Astrocyte of the cerebellum (primary cell): ENCODE results near the gene SYNE2.
A peak's percentile ranks its signal among the peaks of the same experiment; 100 is the strongest.

ENCODE experiments used
- DNase-seq: peaks from one replicate; pipeline ENCODE4 v3.0.0-alpha.2; 2011; ENCODE audit warnings: low read depth
- H3K4me3 ChIP-seq: 2 replicates; pipeline ENCODE4 v1.5.1; 2011; ENCODE audit warnings: mild to moderate bottlenecking, low read depth, low read length, moderate library complexity
- in situ Hi-C: cut with HindIII; loops from 2 replicates; pipeline ENCODE4 v1.10.0; 2017; ENCODE audit warnings: low sequenced_read_pairs
- TF ChIP-seq, protein P1 (sequence below): IDR thresholded peaks from 2 replicates; pipeline ENCODE4 v1.5.1; 2012; ENCODE audit warnings: low read length, low read depth, moderate library complexity, mild to moderate bottlenecking; ENCODE audit errors: missing control alignments

SYNE2 gene

DNA sequence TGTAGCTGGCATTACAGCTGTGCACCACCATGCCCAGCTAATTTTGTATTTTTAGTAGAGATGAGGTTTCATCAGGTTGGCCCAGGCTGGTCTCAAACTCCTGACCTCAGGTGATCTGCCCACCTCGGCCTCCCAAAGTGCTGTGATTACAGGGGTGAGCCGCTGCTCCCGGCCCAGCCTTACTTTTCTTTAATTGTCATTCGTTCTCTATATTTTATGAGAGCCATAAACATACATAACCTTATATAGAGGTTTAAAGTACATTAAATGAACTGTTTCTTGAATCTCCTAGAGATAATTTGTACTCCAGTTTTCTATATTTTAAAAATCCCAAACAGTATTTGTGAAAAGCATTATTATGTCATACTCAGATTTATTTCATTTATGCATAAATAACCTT lies 98.6 kb downstream of the SYNE2 start:
- TF ChIP-seq, protein P1, sequence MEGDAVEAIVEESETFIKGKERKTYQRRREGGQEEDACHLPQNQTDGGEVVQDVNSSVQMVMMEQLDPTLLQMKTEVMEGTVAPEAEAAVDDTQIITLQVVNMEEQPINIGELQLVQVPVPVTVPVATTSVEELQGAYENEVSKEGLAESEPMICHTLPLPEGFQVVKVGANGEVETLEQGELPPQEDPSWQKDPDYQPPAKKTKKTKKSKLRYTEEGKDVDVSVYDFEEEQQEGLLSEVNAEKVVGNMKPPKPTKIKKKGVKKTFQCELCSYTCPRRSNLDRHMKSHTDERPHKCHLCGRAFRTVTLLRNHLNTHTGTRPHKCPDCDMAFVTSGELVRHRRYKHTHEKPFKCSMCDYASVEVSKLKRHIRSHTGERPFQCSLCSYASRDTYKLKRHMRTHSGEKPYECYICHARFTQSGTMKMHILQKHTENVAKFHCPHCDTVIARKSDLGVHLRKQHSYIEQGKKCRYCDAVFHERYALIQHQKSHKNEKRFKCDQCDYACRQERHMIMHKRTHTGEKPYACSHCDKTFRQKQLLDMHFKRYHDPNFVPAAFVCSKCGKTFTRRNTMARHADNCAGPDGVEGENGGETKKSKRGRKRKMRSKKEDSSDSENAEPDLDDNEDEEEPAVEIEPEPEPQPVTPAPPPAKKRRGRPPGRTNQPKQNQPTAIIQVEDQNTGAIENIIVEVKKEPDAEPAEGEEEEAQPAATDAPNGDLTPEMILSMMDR, result no peak
- in situ Hi-C loops, result loop anchor here (5.0 kb wide), 1 partner anchor 61 kb away; no protein-coding TSS in a partner anchor
- DNase-seq, result no peak
- no peak overlapping the region for H3K4me3 ChIP-seq

DNA sequence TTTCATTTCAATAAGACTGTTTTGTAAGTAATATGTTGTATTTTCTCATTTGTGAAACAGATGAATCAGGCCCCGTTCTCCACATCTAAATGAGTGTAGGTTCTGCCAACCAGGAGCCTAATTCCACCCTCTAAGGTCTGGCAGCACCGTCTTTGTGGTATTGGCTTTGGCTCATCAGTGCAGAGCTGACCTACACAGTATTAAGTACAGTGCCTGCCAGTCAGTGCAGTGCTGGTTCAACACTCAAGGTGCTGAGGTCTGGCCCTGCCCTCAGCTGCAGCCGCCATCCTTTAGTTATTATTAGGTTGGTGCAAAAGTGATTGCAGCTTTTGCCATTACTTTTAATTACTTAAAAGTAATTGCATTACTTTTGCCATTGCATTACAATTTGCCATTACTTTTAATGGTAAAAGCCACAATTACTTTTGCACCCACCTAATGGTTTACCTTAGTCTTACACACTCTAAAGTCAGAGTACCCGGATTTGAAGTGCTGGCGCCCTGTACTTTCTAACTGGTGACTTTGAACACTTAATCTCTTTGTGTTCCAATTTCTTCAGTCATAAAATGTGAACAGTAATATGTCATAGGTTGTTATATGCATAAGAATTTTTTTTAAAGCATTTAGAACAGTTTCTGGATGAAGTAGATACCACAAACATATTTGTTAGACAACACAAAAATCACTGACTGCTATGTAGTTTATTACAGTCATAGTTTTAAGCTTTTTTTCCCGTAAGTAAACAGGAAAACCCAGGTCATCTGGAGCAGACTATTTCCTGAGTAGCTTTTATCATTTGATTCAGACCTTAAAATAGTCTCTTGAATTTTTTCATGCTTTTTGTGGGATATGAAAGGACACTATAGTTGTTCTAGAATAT lies 99.5 kb downstream of the SYNE2 start:
- no peak for DNase-seq
- TF ChIP-seq, protein P1, result no peak
- in situ Hi-C loops, result loop anchor here (5.0 kb wide), 1 partner anchor 60 kb away; no protein-coding TSS in a partner anchor
- H3K4me3 ChIP-seq, result no peak overlapping the region

DNA sequence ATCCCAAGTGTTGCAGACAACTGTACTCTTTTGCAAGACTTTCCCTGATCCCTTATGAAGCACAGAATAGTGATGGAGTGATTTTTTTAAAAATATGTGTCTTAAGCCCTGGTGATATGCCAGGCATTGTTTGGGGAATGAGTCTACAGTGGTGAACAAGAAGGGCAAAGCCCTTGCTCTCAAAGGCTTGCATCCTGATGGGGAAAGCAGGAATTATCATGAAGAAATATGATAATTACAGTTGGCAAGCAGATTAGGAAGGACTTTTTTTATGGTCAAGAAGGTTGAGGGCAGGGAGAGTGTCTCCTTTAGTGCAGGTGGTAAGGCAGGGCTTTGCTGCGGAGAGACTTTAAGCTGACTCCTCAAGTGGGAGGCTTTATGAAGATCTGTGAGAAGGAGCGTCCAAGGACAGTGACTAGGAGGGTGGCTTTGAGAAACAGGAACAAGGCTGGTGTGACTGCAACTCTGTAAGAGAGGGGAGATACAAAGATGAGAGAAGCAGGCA lies 100.2 kb downstream of the SYNE2 start:
- in situ Hi-C loops, result loop anchor here (5.0 kb wide), 1 partner anchor 59 kb away; no protein-coding TSS in a partner anchor
- no peak for DNase-seq
- TF ChIP-seq, protein P1, result no peak
- no peak overlapping the region for H3K4me3 ChIP-seq

DNA sequence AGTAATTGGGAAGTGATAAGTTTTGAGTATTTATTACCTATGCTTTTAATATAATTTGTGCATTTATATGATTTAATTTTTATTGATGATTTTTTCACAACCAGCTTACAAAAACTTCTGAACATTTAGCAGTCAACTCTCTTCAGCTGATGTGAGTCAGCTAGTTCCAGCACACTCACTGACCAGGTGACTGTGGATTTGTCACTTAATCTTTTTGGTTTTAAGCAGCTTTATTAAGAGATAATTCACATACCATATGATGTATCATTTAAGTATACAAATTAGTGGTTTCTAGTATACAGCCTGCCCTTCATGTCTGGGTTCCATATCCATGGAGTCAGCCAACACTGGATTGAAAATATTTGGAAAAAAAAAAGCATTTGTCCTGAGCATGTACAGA lies 103.5 kb downstream of the SYNE2 start:
- in situ Hi-C loops, result no loop called here
- no peak overlapping the region for H3K4me3 ChIP-seq
- TF ChIP-seq, protein P1, result no peak
- DNase-seq, result no peak

DNA sequence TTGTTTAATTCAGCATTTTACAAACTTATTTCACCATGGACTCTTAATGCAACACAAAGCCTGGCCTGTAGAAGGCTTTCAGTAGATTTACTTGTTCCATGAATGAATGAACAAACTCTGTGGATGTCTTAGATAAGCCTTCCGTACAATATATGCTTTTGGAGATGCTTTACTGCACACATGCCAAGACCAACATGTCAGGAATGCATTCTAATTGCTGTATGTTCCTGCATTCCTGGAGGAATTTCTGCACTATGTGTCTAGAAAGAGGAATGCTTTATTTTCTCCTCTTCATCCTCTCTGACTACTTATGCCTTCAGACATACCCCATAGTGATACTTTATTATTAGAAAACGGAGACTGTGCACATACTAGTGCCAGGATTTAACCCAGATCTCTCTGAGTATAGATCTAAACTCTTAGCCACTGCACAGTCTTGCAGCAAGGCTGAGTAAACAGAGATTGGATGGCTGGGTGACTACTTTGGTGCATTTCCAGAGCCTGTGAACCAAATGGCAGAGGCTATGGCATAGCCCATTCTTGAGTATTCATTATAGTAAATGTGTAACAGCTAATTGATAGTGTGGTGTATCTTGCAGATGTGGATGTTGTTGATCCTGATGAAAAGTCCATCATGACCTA lies 108.2 kb downstream of the SYNE2 start:
- H3K4me3 ChIP-seq, result no peak overlapping the region
- in situ Hi-C loops, result no loop called here
- peak; percentile 45 for DNase-seq
- TF ChIP-seq, protein P1, result no peak

DNA sequence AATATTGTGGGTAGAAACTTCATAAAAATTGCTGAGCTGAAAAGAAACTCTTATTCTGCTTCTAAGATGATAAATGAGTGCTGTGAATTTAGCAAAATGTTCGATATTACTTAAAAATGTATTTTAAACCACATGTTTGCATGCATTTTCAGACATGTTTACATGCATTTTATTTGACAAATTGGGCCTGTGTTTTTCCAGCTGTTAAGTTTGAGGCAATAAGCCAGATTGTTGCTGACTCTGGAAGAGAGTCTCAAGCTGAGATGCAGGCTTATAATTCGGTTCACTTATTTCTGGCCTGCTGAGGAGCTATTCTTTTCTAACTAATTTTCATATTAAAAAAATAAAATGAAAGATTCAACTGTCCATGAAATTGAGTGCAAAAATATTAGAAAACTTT lies 110.1 kb downstream of the SYNE2 start:
- TF ChIP-seq, protein P1, result no peak
- peak; percentile 20 for DNase-seq
- no peak overlapping the region for H3K4me3 ChIP-seq
- in situ Hi-C loops, result no loop called here
